SK-N-SH treated with all-trans-retinoic acid at 6 μM for 48 hours (cell line): Measurements from ENCODE around the gene TGIF2.
A peak's percentile ranks its signal among the peaks of the same experiment; 100 is the strongest.

ENCODE experiments used
- ATAC-seq: fragments of 200-7000 bp; cut with Tn5 transposase; 3 replicates; pipeline ENCODE4 v1.9.1; 2020; ENCODE audit warnings: mild to moderate bottlenecking, moderate library complexity
- ARNTL ChIP-seq: fragments of 450-650 bp; formaldehyde crosslinking; IDR thresholded peaks from 2 replicates; pipeline ENCODE4 v1.5.0; 2020; ENCODE audit warnings: low read depth, mild to moderate bottlenecking, moderate library complexity, borderline replicate concordance
- BACH2 ChIP-seq: fragments of 250-450 bp; sonication (Bioruptor Pico); IDR thresholded peaks from 2 replicates; pipeline ENCODE4 v1.9.0; 2021; ENCODE audit warnings: mild to moderate bottlenecking, borderline replicate concordance
- CSDC2 ChIP-seq: fragments of 250-450 bp; sonication (Bioruptor Pico); IDR thresholded peaks from 2 replicates; pipeline ENCODE4 v1.5.0; 2020; ENCODE audit warnings: mild to moderate bottlenecking, moderate library complexity
- ESRRG ChIP-seq: fragments of 250-450 bp; sonication (Bioruptor Pico); IDR thresholded peaks from 2 replicates; pipeline ENCODE4 v1.6.1; 2021; ENCODE audit warnings: mild to moderate bottlenecking
- GLIS3 ChIP-seq: fragments of 250-450 bp; sonication (Bioruptor Pico); IDR thresholded peaks from 2 replicates; pipeline ENCODE4 v1.5.0; 2020; ENCODE audit warnings: mild to moderate bottlenecking, moderate library complexity
- PPARA ChIP-seq: fragments of 250-450 bp; sonication (Bioruptor Pico); IDR thresholded peaks from 2 replicates; pipeline ENCODE4 v1.5.0; 2020; ENCODE audit warnings: mild to moderate bottlenecking, borderline replicate concordance
- RARB ChIP-seq: fragments of 250-450 bp; sonication (Bioruptor Pico); IDR thresholded peaks from 2 replicates; pipeline ENCODE4 v1.8.0; 2021; ENCODE audit warnings: mild to moderate bottlenecking, moderate library complexity
- SNAI2 ChIP-seq: fragments of 250-450 bp; sonication (Bioruptor Pico); IDR thresholded peaks from 2 replicates; pipeline ENCODE4 v1.5.0; 2020; ENCODE audit warnings: mild to moderate bottlenecking, moderate library complexity
- TCF4 ChIP-seq: fragments of 250-450 bp; sonication (Bioruptor Pico); IDR thresholded peaks from 2 replicates; pipeline ENCODE4 v1.8.0; 2021; ENCODE audit warnings: mild to moderate bottlenecking, moderate library complexity, borderline replicate concordance
- TOX ChIP-seq: fragments of 250-450 bp; sonication (Bioruptor Pico); IDR thresholded peaks from 2 replicates; pipeline ENCODE4 v1.8.0; 2021; ENCODE audit warnings: mild to moderate bottlenecking, moderate library complexity, borderline replicate concordance
- ZC3H10 ChIP-seq: fragments of 250-450 bp; sonication (Bioruptor Pico); IDR thresholded peaks from 2 replicates; pipeline ENCODE4 v1.5.1; 2021; ENCODE audit warnings: mild to moderate bottlenecking, moderate library complexity
- ZFP3 ChIP-seq: fragments of 250-450 bp; sonication (Bioruptor Pico); IDR thresholded peaks from 2 replicates; pipeline ENCODE4 v1.5.0; 2020; ENCODE audit warnings: mild to moderate bottlenecking, moderate library complexity
- ZFP30 ChIP-seq: fragments of 450-650 bp; formaldehyde crosslinking; IDR thresholded peaks from 2 replicates; pipeline ENCODE4 v1.5.0; 2022; ENCODE audit warnings: mild to moderate bottlenecking, moderate library complexity
- ZNF565 ChIP-seq: fragments of 450-650 bp; formaldehyde crosslinking; conservative IDR thresholded peaks from 2 replicates; pipeline ENCODE4 v1.5.0; 2020; ENCODE audit warnings: low read depth, mild to moderate bottlenecking, moderate library complexity
- ZNF70 ChIP-seq: fragments of 450-650 bp; formaldehyde crosslinking; IDR thresholded peaks from 2 replicates; pipeline ENCODE4 v1.5.0; 2020; ENCODE audit warnings: mild to moderate bottlenecking, moderate library complexity
- ZNF8 ChIP-seq: fragments of 450-650 bp; formaldehyde crosslinking; IDR thresholded peaks from 2 replicates; pipeline ENCODE4 v1.5.0; 2020; ENCODE audit warnings: mild to moderate bottlenecking, moderate library complexity
- TF ChIP-seq, protein P1 (sequence below): fragments of 250-450 bp; sonication (Bioruptor Pico); IDR thresholded peaks from 2 replicates; pipeline ENCODE4 v1.5.1; 2020; ENCODE audit warnings: low read depth, mild to moderate bottlenecking, moderate library complexity
- TF ChIP-seq, protein P2 (sequence below): fragments of 250-450 bp; sonication (Bioruptor Pico); IDR thresholded peaks from 2 replicates; pipeline ENCODE4 v1.8.0; 2020; ENCODE audit warnings: mild to moderate bottlenecking, moderate library complexity, borderline replicate concordance
- TF ChIP-seq, protein P3 (sequence below): fragments of 250-450 bp; sonication (Bioruptor Pico); IDR thresholded peaks from 2 replicates; pipeline ENCODE4 v1.5.1; 2021; ENCODE audit warnings: mild to moderate bottlenecking, moderate library complexity
- TF ChIP-seq, protein P4 (sequence below): fragments of 250-450 bp; sonication (Bioruptor Pico); IDR thresholded peaks from 2 replicates; pipeline ENCODE4 v1.5.0; 2020; ENCODE audit warnings: mild to moderate bottlenecking, moderate library complexity
- TF ChIP-seq, protein P5 (sequence below): fragments of 250-450 bp; sonication (Bioruptor Pico); IDR thresholded peaks from 2 replicates; pipeline ENCODE4 v1.8.0; 2021; ENCODE audit warnings: low read depth, mild to moderate bottlenecking, moderate library complexity, borderline replicate concordance

TGIF2 gene

DNA sequence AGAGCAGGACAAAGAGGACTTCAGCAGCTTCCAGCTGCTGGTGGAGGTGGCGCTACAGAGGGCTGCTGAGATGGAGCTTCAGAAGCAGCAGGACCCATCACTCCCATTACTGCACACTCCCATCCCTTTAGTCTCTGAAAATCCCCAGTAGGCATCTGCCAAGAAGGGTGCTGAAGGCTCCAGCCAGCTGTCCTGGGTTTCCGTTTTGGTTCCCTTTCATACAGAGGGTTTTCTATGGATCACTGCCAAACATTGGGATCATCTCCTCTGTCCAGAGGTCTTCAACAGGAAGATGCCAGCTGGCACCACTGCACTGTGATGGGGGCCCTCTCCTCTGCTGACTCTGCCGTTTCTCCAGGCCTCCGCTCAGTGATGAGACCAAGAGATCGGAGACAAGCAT, 17.9 kb downstream of the TGIF2 start:
- ATAC-seq, result no peak
- TF ChIP-seq RARB (CRISPR knock-in tag) (no peak), TOX (no peak), ZNF8 (no peak), TCF4 (no peak), ZNF565 (CRISPR knock-in tag) (no peak), BACH2 (no peak), ZFP30 (CRISPR knock-in tag) (no peak), ZC3H10 (CRISPR knock-in tag) (no peak), CSDC2 (CRISPR knock-in tag) (no peak), GLIS3 (no peak), PPARA (CRISPR knock-in tag) (no peak)
- TF ChIP-seq, protein P1, sequence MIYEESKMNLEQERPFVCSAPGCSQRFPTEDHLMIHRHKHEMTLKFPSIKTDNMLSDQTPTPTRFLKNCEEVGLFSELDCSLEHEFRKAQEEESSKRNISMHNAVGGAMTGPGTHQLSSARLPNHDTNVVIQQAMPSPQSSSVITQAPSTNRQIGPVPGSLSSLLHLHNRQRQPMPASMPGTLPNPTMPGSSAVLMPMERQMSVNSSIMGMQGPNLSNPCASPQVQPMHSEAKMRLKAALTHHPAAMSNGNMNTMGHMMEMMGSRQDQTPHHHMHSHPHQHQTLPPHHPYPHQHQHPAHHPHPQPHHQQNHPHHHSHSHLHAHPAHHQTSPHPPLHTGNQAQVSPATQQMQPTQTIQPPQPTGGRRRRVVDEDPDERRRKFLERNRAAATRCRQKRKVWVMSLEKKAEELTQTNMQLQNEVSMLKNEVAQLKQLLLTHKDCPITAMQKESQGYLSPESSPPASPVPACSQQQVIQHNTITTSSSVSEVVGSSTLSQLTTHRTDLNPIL (CRISPR knock-in tag), result no peak
- TF ChIP-seq, protein P2, sequence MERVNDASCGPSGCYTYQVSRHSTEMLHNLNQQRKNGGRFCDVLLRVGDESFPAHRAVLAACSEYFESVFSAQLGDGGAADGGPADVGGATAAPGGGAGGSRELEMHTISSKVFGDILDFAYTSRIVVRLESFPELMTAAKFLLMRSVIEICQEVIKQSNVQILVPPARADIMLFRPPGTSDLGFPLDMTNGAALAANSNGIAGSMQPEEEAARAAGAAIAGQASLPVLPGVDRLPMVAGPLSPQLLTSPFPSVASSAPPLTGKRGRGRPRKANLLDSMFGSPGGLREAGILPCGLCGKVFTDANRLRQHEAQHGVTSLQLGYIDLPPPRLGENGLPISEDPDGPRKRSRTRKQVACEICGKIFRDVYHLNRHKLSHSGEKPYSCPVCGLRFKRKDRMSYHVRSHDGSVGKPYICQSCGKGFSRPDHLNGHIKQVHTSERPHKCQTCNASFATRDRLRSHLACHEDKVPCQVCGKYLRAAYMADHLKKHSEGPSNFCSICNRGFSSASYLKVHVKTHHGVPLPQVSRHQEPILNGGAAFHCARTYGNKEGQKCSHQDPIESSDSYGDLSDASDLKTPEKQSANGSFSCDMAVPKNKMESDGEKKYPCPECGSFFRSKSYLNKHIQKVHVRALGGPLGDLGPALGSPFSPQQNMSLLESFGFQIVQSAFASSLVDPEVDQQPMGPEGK, result no peak
- TF ChIP-seq, protein P3, sequence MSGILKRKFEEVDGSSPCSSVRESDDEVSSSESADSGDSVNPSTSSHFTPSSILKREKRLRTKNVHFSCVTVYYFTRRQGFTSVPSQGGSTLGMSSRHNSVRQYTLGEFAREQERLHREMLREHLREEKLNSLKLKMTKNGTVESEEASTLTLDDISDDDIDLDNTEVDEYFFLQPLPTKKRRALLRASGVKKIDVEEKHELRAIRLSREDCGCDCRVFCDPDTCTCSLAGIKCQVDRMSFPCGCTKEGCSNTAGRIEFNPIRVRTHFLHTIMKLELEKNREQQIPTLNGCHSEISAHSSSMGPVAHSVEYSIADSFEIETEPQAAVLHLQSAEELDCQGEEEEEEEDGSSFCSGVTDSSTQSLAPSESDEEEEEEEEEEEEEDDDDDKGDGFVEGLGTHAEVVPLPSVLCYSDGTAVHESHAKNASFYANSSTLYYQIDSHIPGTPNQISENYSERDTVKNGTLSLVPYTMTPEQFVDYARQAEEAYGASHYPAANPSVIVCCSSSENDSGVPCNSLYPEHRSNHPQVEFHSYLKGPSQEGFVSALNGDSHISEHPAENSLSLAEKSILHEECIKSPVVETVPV, result no peak
- TF ChIP-seq, protein P4, sequence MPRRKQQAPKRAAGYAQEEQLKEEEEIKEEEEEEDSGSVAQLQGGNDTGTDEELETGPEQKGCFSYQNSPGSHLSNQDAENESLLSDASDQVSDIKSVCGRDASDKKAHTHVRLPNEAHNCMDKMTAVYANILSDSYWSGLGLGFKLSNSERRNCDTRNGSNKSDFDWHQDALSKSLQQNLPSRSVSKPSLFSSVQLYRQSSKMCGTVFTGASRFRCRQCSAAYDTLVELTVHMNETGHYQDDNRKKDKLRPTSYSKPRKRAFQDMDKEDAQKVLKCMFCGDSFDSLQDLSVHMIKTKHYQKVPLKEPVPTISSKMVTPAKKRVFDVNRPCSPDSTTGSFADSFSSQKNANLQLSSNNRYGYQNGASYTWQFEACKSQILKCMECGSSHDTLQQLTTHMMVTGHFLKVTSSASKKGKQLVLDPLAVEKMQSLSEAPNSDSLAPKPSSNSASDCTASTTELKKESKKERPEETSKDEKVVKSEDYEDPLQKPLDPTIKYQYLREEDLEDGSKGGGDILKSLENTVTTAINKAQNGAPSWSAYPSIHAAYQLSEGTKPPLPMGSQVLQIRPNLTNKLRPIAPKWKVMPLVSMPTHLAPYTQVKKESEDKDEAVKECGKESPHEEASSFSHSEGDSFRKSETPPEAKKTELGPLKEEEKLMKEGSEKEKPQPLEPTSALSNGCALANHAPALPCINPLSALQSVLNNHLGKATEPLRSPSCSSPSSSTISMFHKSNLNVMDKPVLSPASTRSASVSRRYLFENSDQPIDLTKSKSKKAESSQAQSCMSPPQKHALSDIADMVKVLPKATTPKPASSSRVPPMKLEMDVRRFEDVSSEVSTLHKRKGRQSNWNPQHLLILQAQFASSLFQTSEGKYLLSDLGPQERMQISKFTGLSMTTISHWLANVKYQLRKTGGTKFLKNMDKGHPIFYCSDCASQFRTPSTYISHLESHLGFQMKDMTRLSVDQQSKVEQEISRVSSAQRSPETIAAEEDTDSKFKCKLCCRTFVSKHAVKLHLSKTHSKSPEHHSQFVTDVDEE, result no peak

DNA sequence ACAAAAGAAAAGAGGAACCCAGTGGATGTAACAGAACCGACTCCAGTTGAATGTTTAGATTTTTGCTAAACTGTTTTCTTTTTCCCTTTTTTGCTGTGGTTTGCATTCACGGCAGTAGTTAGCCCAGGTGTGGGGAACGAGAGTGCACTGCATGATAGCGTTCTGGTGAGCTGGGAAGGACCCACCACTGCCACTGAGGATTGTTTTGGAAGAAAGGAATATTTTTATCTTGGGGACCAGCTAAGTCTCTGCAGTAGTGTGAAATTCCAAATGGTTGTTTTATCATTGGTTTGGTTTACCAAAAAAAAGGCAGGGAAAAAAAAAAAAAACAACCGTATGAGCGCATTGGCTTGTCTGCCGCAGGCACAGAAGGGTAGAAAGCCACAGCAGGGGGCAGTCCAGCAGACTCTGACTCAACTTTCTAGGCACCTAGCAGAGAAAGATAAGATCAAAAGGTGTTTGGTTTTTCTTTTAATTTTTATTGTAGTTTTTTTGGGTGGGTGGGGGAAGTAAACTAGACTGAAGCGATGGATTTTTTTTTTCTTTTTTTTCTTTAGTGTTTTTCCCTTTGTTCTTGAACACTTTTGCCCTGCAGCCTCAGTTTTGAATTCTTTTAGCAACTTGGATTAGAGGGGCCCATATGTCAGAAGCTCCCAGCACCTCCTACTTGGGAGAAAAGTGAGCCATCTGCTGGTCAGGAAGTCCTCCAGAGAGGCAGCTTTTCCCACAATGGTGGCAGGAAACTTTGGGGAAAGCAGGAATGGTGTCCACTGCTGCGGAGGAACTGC, 18.7 kb downstream of the TGIF2 start:
- peak; percentile 73 for ATAC-seq
- TF ChIP-seq BACH2 (no peak), ZNF70 (CRISPR knock-in tag) (no peak), ARNTL (CRISPR knock-in tag) (no peak), ESRRG (CRISPR knock-in tag) (no peak), ZNF565 (CRISPR knock-in tag) (no peak), TOX (no peak), ZC3H10 (CRISPR knock-in tag) (no peak), ZFP30 (CRISPR knock-in tag) (no peak), GLIS3 (no peak), CSDC2 (CRISPR knock-in tag) (no peak), RARB (CRISPR knock-in tag) (no peak), SNAI2 (CRISPR knock-in tag) (no peak), ZFP3 (no peak)
- TF ChIP-seq, protein P2, result no peak
- TF ChIP-seq, protein P5, sequence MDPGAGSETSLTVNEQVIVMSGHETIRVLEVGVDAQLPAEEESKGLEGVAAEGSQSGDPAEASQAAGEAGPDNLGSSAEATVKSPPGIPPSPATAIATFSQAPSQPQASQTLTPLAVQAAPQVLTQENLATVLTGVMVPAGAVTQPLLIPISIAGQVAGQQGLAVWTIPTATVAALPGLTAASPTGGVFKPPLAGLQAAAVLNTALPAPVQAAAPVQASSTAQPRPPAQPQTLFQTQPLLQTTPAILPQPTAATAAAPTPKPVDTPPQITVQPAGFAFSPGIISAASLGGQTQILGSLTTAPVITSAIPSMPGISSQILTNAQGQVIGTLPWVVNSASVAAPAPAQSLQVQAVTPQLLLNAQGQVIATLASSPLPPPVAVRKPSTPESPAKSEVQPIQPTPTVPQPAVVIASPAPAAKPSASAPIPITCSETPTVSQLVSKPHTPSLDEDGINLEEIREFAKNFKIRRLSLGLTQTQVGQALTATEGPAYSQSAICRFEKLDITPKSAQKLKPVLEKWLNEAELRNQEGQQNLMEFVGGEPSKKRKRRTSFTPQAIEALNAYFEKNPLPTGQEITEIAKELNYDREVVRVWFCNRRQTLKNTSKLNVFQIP (CRISPR knock-in tag), result no peak
- TF ChIP-seq, protein P4, result no peak
- TF ChIP-seq, protein P1 (CRISPR knock-in tag), result no peak
- TF ChIP-seq, protein P3, result no peak
